GM19099 (cell line): ENCODE results near the gene COL18A1.

Source experiments
- POLR2A ChIP-seq: IDR thresholded peaks from 3 replicates; pipeline ENCODE4 v1.6.1; 2011; ENCODE audit warnings: low read depth; ENCODE audit not compliant: insufficient read length; ENCODE audit errors: extremely low read depth

The COL18A1 gene

GRCh38 chr21:45542242-45542666 is 137.3 kb downstream of the COL18A1 start, which contains the start of gene SLC19A1:
SLC19A1 (minus strand) TSS chr21:45542440; CDS start chr21:45537959, 4,481 bp downstream.
- peak; percentile 60 for TF ChIP-seq POLR2A

GRCh38 chr21:45542667-45543370 is 137.9 kb downstream of the COL18A1 start:
- no peak for TF ChIP-seq POLR2A

GRCh38 chr21:45543371-45543709 is 138.4 kb downstream of the COL18A1 start:
- TF ChIP-seq POLR2A = no peak

GRCh38 chr21:45543710-45544448 is 138.9 kb downstream of the COL18A1 start:
- no peak for TF ChIP-seq POLR2A

- no peak for TF ChIP-seq POLR2A
These were observed 139.7 kb downstream of the COL18A1 start for GRCh38 chr21:45544449-45545235.

GRCh38 chr21:45545236-45545570 is 140.2 kb downstream of the COL18A1 start:
- no peak for TF ChIP-seq POLR2A

GRCh38 chr21:45545691-45546531 is 140.9 kb downstream of the COL18A1 start:
- TF ChIP-seq POLR2A = no peak

GRCh38 chr21:45546636-45547544 is 141.9 kb downstream of the COL18A1 start:
- TF ChIP-seq POLR2A = no peak

GRCh38 chr21:45547545-45547900 is 142.6 kb downstream of the COL18A1 start:
- TF ChIP-seq POLR2A = no peak

- TF ChIP-seq POLR2A = no peak
These were observed 143.9 kb downstream of the COL18A1 start for GRCh38 chr21:45548711-45549491.

- TF ChIP-seq POLR2A = no peak
These were observed 144.9 kb downstream of the COL18A1 start for GRCh38 chr21:45549626-45550463.

GRCh38 chr21:45550522-45551210 is 145.7 kb downstream of the COL18A1 start:
- TF ChIP-seq POLR2A = no peak
